Measurements from ENCODE around the gene CDK11B. TPM values are rescaled to one million over a fixed set of nuclear protein-coding genes. Genes with fewer than 3 reads are reported as not detected.
"Not testable (repeated sequence)": the region's sequence is repeated elsewhere in the genome, so short reads cannot be mapped to it uniquely, and the experiment has no call there.

CDK11B gene
- total RNA-seq, 1 donor from 2014 or later: 28.5 TPM

- H3K27me3 Mint-ChIP-seq; H3K27ac Mint-ChIP-seq; ATAC-seq (ENCODE audit: low read depth); intact Hi-C loops (cut with micrococcal nuclease); CTCF ChIA-PET; H3K4me1 Mint-ChIP-seq; DNase-seq; H3K9me3 Mint-ChIP-seq; H3K4me3 Mint-ChIP-seq: not testable (repeated sequence)
- POLR2A ChIA-PET: interaction anchor here (0.7 kb wide), 1 partner anchor 467 kb away, joined by 6 read pairs; no protein-coding TSS in a partner anchor
- peaks cover 25% of the 10 kb centered on the region for H3K36me3 Mint-ChIP-seq (ENCODE audit: low read depth)
Measured at GRCh38 chr1:1638528-1638927, 20.3 kb downstream of the CDK11B start.

- H3K4me1 Mint-ChIP-seq; POLR2A ChIA-PET; ATAC-seq (ENCODE audit: low read depth); H3K9me3 Mint-ChIP-seq; H3K4me3 Mint-ChIP-seq; intact Hi-C loops (cut with micrococcal nuclease); H3K27ac Mint-ChIP-seq; DNase-seq; CTCF ChIA-PET; H3K27me3 Mint-ChIP-seq: not testable (repeated sequence)
- H3K36me3 Mint-ChIP-seq (ENCODE audit: low read depth): peaks cover 23% of the 10 kb centered on the region
Measured at GRCh38 chr1:1637479-1637875, 21.3 kb downstream of the CDK11B start.

DNA sequence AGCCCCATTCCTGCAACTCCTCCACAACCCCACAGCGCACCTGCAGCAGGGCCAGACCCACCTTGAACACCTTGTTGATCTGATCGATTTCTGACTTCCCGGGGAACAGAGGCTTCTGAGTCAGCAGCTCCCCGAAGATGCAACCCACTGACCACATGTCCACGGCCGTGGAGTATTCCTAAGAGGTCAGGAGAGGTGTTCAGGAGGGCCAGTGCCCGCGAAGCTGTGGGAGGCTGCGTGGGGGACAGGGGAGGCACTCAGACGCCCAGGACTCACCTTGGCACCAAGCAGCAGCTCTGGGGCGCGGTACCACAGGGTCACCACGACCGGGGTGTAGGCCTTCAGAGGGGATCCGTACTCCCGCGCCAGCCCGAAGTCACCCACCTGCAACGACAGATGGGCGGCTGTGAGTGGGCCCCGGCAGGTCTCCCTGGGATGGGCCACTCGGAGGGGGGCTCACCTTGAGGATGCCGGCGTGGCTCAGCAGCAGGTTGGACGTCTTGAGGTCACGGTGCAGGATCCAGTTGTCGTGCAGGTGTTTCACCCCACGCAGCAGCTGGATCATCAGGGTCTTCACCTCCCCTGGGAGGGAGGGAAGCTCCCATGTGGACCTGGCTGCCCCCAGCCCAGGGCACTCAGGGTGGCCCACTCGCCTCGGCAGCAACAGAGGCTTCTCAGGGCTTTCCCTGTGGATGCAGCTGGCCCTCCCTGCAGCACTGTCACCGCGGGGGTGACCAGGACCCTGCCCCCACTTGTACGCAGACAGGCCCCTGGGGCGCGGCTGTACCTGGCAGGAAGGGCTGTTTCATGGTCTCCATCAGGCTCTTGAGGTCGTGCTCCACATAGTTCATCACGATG lies 22.0 kb downstream of the CDK11B start:
- H3K4me1 Mint-ChIP-seq; intact Hi-C loops (cut with micrococcal nuclease); DNase-seq; ATAC-seq (ENCODE audit: low read depth); H3K27me3 Mint-ChIP-seq; CTCF ChIA-PET; POLR2A ChIA-PET; H3K9me3 Mint-ChIP-seq; H3K4me3 Mint-ChIP-seq; H3K27ac Mint-ChIP-seq: not testable (repeated sequence)
- peaks cover 23% of the 10 kb centered on the region for H3K36me3 Mint-ChIP-seq (ENCODE audit: low read depth)

DNA sequence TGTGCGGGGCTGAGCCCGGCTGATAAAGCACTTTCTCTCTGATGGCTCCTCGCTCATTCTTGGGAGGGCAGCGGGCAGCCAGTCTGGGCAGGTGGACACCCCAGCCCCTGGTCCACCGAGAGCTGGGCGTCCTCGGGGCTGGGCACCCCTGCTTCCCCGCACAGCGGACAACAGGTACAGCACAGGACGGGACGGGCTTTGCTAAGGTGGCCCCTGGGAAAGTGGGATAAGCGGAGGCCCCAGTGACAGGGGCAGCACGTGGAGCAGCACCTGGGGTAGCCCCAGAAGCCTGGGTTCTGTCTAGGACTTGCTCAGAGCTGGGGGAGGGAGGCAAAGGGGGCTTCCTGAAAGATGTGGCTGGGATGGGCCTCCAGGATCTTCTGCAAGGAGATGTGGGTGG lies 24.2 kb downstream of the CDK11B start:
- H3K4me1 Mint-ChIP-seq; ATAC-seq (ENCODE audit: low read depth); DNase-seq; POLR2A ChIA-PET; CTCF ChIA-PET; H3K4me3 Mint-ChIP-seq; H3K27ac Mint-ChIP-seq; H3K27me3 Mint-ChIP-seq; H3K9me3 Mint-ChIP-seq: not testable (repeated sequence)
- H3K36me3 Mint-ChIP-seq (ENCODE audit: low read depth): peaks cover 19% of the 10 kb centered on the region
- intact Hi-C loops (cut with micrococcal nuclease): loop anchor here (5.0 kb wide), 1 partner anchor 273 kb away; no protein-coding TSS in a partner anchor

DNA sequence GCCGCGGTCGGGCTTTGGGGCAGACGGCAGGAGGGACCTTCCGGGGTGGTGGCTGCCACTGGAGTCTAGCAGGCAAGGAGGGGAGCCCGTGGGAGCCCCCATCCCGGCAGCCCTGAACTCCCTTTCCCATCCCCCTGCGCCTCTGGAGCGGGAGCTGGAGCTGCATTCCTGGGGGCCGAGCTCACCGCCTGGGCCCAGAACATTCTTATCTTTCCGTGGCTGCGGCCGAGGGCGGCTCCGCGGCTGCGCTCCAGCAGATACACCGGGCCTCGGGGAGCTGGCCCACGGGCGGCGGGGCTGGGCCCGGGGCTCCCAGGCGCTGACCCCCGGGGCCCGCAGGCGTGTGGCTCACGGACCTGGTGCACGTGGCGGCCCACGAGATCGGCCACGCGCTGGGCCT lies 25.4 kb downstream of the CDK11B start:
- CTCF ChIA-PET; H3K27me3 Mint-ChIP-seq; H3K4me3 Mint-ChIP-seq; H3K4me1 Mint-ChIP-seq; H3K27ac Mint-ChIP-seq; H3K9me3 Mint-ChIP-seq; DNase-seq; POLR2A ChIA-PET; ATAC-seq (ENCODE audit: low read depth): not testable (repeated sequence)
- intact Hi-C loops (cut with micrococcal nuclease): loop anchor here (5.0 kb wide), 1 partner anchor 274 kb away; no protein-coding TSS in a partner anchor
- H3K36me3 Mint-ChIP-seq (ENCODE audit: low read depth): peaks cover 15% of the 10 kb centered on the region

DNA sequence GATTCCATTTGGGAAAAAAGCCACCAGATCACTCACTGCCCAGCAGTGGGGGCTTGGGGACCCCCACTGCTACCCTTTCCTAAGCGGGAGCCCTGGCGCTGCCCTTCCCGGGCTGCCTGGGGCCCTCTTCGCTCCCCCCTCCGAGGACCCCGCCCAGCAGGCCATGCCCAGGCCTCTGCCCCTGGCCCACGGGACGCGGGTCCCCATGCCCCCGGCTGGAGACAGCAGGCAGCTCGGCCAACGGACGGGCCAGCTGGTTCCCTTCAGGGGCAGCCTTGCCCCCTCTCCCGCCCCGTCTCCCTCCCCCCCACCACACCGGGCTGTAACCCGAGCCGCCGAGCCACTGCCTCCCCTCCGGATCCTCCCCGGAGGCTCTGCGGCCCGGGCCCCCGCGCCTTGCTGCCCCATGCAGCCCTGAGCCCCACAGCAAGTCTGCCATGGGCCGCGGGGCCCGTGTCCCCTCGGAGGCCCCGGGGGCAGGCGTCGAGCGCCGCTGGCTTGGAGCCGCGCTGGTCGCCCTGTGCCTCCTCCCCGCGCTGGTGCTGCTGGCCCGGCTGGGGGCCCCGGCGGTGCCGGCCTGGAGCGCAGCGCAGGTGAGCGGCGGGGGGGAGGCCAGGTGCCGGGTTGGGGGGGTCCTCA lies 26.9 kb downstream of the CDK11B start, which contains the start of gene MMP23B:
Gene MMP23B, plus strand, starts transcription at position 392 of the 639 bp plus-strand sequence. Its CDS starts 46 bp downstream, at position 438.
- ChIA-PET CTCF (no interaction called here), POLR2A (interaction anchor here (0.6 to 4.1 kb wide), 3 partner anchors 16 to 277 kb away, joined by 8 to 35 read pairs (median 8); partner anchors contain the start of gene MIB2)
- Mint-ChIP-seq H3K36me3 (ENCODE audit: low read depth) (peaks cover 8% of the 10 kb centered on the region), H3K9me3 (no peaks in the 10 kb centered on the region), H3K4me3 (no peak within 1 kb of the TSS), H3K27me3 (peaks cover 4% of the 10 kb centered on the region), H3K27ac (no peak within 1 kb of the TSS), H3K4me1 (peaks cover 6% of the 10 kb centered on the region)
- TF ChIP-seq CTCF (IDR thresholded peaks at IDR 0.05): no peak
- DNase-seq (no peak), ATAC-seq (ENCODE audit: low read depth) (no peak)
- intact Hi-C loops (cut with micrococcal nuclease): loop anchor here (2.0 to 5.0 kb wide), 3 partner anchors 17 to 275 kb away; partner anchors contain the start of genes MIB2 and SSU72

DNA sequence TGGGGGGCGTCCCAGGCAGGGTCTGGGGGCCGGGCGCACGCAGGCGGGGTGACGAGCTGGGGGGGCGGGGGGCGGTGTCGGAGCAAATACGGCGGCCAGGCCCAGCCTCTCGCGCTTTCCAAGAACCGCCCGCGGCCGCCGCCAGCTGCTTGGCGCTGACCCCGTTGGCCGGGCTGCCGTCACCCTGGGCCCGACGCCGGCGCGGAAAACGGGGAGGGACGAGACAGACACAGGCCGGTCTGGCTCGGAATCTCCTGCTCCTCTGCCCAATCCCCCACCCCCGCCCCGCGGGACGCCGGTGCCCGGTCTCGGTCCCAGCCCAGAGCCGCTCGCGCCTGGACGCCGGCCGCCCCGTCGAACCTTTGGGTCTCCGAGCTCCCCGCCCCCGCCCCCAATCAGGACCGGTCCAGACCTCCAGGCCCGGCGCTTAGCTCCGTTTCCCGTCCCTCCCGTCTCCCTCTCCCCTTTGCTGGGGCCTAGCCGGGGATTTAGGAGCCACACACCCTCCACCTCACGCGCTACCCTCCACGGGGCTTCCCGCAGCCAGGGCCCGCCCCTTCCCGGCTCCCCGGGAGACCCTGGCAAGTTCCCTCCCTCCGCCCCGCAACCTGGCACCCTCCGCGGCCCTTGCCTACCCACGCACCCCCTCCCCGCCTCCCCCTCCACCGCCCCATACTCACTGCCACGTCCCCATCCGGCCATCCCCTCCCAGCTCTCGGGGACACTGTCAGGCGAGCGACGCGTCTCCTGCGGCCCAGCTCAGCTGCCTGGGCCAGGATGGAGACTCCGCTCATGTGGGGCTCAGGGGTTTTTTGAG lies 27.6 kb downstream of the CDK11B start:
- Mint-ChIP-seq H3K27ac (no peak overlapping the region), H3K9me3 (no peaks in the 10 kb centered on the region), H3K4me1 (peaks cover 6% of the 10 kb centered on the region), H3K36me3 (ENCODE audit: low read depth) (peaks cover under 1% of the 10 kb centered on the region), H3K4me3 (no peak overlapping the region), H3K27me3 (peaks cover 4% of the 10 kb centered on the region)
- CTCF ChIA-PET: no interaction called here
- TF ChIP-seq CTCF (IDR thresholded peaks at IDR 0.05): no peak
- no peak for ATAC-seq (ENCODE audit: low read depth)
- POLR2A ChIA-PET: interaction anchor here (0.6 to 4.1 kb wide), 7 partner anchors 15 to 917 kb away, joined by 3 to 35 read pairs (median 6); partner anchors contain the start of gene MIB2
- intact Hi-C loops (cut with micrococcal nuclease): loop anchor here (2.0 to 5.0 kb wide), 3 partner anchors 16 to 276 kb away; partner anchors contain the start of genes MIB2 and SSU72
- DNase-seq: no peak
